Measurements from ENCODE around the gene HSD17B1. TPM values are rescaled to one million over a fixed set of nuclear protein-coding genes. Genes with fewer than 3 reads are reported as not detected.
A peak's percentile ranks its signal among the peaks of the same experiment; 100 is the strongest.

The HSD17B1 gene
- polyA plus RNA-seq, 4 donors = 2.0 to 2.7 (median 2.3) TPM

GRCh38 chr17:42520540-42520951, 32.2 kb upstream of the HSD17B1 start:
- Histone ChIP-seq H3K4me3 (ENCODE audit: low read depth in 1 of 3, low read length in 3 of 3) (no peak overlapping the region), H3K4me1 (ENCODE audit: control insufficient read depth in 3 of 3, insufficient read depth in 2 of 3, low read depth in 1 of 3, low read length in 2 of 3) (peaks cover 6 to 71% (median 28%) of the 10 kb centered on the region in 3 donors), H3K27ac (ENCODE audit: low read depth in 1 of 3, low read length in 2 of 3) (peak overlapping the region in 2 of 3 donors; percentile 90 to 97), H3K9me3 (ENCODE audit: control insufficient read depth in 2 of 2, insufficient read depth in 1 of 2, low read depth in 1 of 2, low read length in 1 of 2) (no peaks in the 10 kb centered on the region), H3K36me3 (ENCODE audit: control insufficient read depth in 3 of 3, insufficient read depth in 2 of 3, low read depth in 1 of 3, low read length in 3 of 3) (peaks cover 7 to 62% (median 8%) of the 10 kb centered on the region in 3 donors), H3K27me3 (ENCODE audit: control insufficient read depth in 3 of 3, insufficient read depth in 3 of 3, low read length in 3 of 3) (no peaks in the 10 kb centered on the region)
- WGBS, 3 donors = 53 to 73% (median 71%) methylated on average over 9 of the region's 9 CpGs
- no peak for FAIRE-seq
- DNase-seq = no peak

- no peaks in the 10 kb centered on the region for H3K27me3 ChIP-seq (ENCODE audit: control insufficient read depth in 3 of 3, insufficient read depth in 3 of 3, low read length in 3 of 3)
Observed at GRCh38 chr17:42521036-42521435, 31.7 kb upstream of the HSD17B1 start.

GRCh38 chr17:42521666-42522262, 31.0 kb upstream of the HSD17B1 start:
- Histone ChIP-seq H3K36me3 (ENCODE audit: control insufficient read depth in 3 of 3, insufficient read depth in 2 of 3, low read depth in 1 of 3, low read length in 3 of 3) (peaks cover 7 to 51% (median 8%) of the 10 kb centered on the region in 3 donors), H3K27ac (ENCODE audit: low read depth in 1 of 3, low read length in 2 of 3) (peak overlapping the region in 2 of 3 donors; percentile 90 to 97), H3K4me3 (ENCODE audit: low read depth in 1 of 3, low read length in 3 of 3) (no peak overlapping the region), H3K9me3 (ENCODE audit: control insufficient read depth in 2 of 2, insufficient read depth in 1 of 2, low read depth in 1 of 2, low read length in 1 of 2) (no peaks in the 10 kb centered on the region), H3K27me3 (ENCODE audit: control insufficient read depth in 3 of 3, insufficient read depth in 3 of 3, low read length in 3 of 3) (no peaks in the 10 kb centered on the region), H3K4me1 (ENCODE audit: control insufficient read depth in 3 of 3, insufficient read depth in 2 of 3, low read depth in 1 of 3, low read length in 2 of 3) (peaks cover 6 to 67% (median 28%) of the 10 kb centered on the region in 3 donors)
- WGBS, 3 donors = 71 to 92% (median 89%) methylated on average over 11 of the region's 11 CpGs
- DNase-seq = no peak
- FAIRE-seq = no peak

More at GRCh38 chr17:42521036-42521435, 31.7 kb upstream of the HSD17B1 start:
- H3K4me3 ChIP-seq (ENCODE audit: low read depth in 1 of 3, low read length in 3 of 3) = no peak overlapping the region
- H3K36me3 ChIP-seq (ENCODE audit: control insufficient read depth in 3 of 3, insufficient read depth in 2 of 3, low read depth in 1 of 3, low read length in 3 of 3) = peaks cover 7 to 58% (median 8%) of the 10 kb centered on the region in 3 donors
- FAIRE-seq = no peak
- peak overlapping the region; percentile 24 to 97 (median 90) for H3K27ac ChIP-seq (ENCODE audit: low read depth in 1 of 3, low read length in 2 of 3)
- WGBS, 3 donors = 66 to 84% (median 77%) methylated on average over 8 of the region's 8 CpGs
- H3K4me1 ChIP-seq (ENCODE audit: control insufficient read depth in 3 of 3, insufficient read depth in 2 of 3, low read depth in 1 of 3, low read length in 2 of 3) = peaks cover 6 to 71% (median 28%) of the 10 kb centered on the region in 3 donors
- no peak for DNase-seq
- H3K9me3 ChIP-seq (ENCODE audit: control insufficient read depth in 2 of 2, insufficient read depth in 1 of 2, low read depth in 1 of 2, low read length in 1 of 2) = no peaks in the 10 kb centered on the region

- H3K36me3 ChIP-seq (ENCODE audit: control insufficient read depth in 3 of 3, insufficient read depth in 2 of 3, low read depth in 1 of 3, low read length in 3 of 3) = peaks cover 7 to 45% (median 8%) of the 10 kb centered on the region in 3 donors
- H3K27ac ChIP-seq (ENCODE audit: low read depth in 1 of 3, low read length in 2 of 3) = peak overlapping the region in 2 of 3 donors; percentile 90 to 97
- H3K27me3 ChIP-seq (ENCODE audit: control insufficient read depth in 3 of 3, insufficient read depth in 3 of 3, low read length in 3 of 3) = no peaks in the 10 kb centered on the region
- no peaks in the 10 kb centered on the region for H3K9me3 ChIP-seq (ENCODE audit: control insufficient read depth in 2 of 2, insufficient read depth in 1 of 2, low read depth in 1 of 2, low read length in 1 of 2)
- H3K4me3 ChIP-seq (ENCODE audit: low read depth in 1 of 3, low read length in 3 of 3) = no peak overlapping the region
- WGBS, 3 donors = 73 to 87% (median 83%) methylated on average over 9 of the region's 9 CpGs
- peaks cover 6 to 68% (median 27%) of the 10 kb centered on the region in 3 donors for H3K4me1 ChIP-seq (ENCODE audit: control insufficient read depth in 3 of 3, insufficient read depth in 2 of 3, low read depth in 1 of 3, low read length in 2 of 3)
- FAIRE-seq = no peak
- no peak for DNase-seq
Observed at GRCh38 chr17:42522263-42522790, 30.4 kb upstream of the HSD17B1 start.

- H3K27me3 ChIP-seq (ENCODE audit: control insufficient read depth in 3 of 3, insufficient read depth in 3 of 3, low read length in 3 of 3) = no peaks in the 10 kb centered on the region
- H3K4me3 ChIP-seq (ENCODE audit: low read depth in 1 of 3, low read length in 3 of 3) = no peak overlapping the region
- DNase-seq (peak in 1 of 2 donors; percentile 42), FAIRE-seq (no peak)
- H3K27ac ChIP-seq (ENCODE audit: low read depth in 1 of 3, low read length in 2 of 3) = peak overlapping the region in 2 of 3 donors; percentile 90 to 97
- H3K4me1 ChIP-seq (ENCODE audit: control insufficient read depth in 3 of 3, insufficient read depth in 2 of 3, low read depth in 1 of 3, low read length in 2 of 3) = peaks cover 6 to 63% (median 25%) of the 10 kb centered on the region in 3 donors
- 94 to 98% (median 95%) methylated on average over 7 to 8 of the region's 8 CpGs for WGBS, 3 donors
- H3K36me3 ChIP-seq (ENCODE audit: control insufficient read depth in 3 of 3, insufficient read depth in 2 of 3, low read depth in 1 of 3, low read length in 3 of 3) = peaks cover 7 to 42% (median 8%) of the 10 kb centered on the region in 3 donors
- H3K9me3 ChIP-seq (ENCODE audit: control insufficient read depth in 2 of 2, insufficient read depth in 1 of 2, low read depth in 1 of 2, low read length in 1 of 2) = no peaks in the 10 kb centered on the region
Observed at GRCh38 chr17:42522798-42523278, 29.9 kb upstream of the HSD17B1 start.

GRCh38 chr17:42525221-42525620, 27.5 kb upstream of the HSD17B1 start:
- peaks cover 3 to 45% (median 9%) of the 10 kb centered on the region in 3 donors for H3K4me1 ChIP-seq (ENCODE audit: control insufficient read depth in 3 of 3, insufficient read depth in 2 of 3, low read depth in 1 of 3, low read length in 2 of 3)
- peaks cover 7 to 32% (median 8%) of the 10 kb centered on the region in 3 donors for H3K36me3 ChIP-seq (ENCODE audit: control insufficient read depth in 3 of 3, insufficient read depth in 2 of 3, low read depth in 1 of 3, low read length in 3 of 3)
- no peaks in the 10 kb centered on the region for H3K27me3 ChIP-seq (ENCODE audit: control insufficient read depth in 3 of 3, insufficient read depth in 3 of 3, low read length in 3 of 3)
- no peak overlapping the region for H3K27ac ChIP-seq (ENCODE audit: low read depth in 1 of 3, low read length in 2 of 3)
- DNase-seq (no peak), FAIRE-seq (no peak)
- H3K4me3 ChIP-seq (ENCODE audit: low read depth in 1 of 3, low read length in 3 of 3) = no peak overlapping the region
- peaks cover 0 to 4% of the 10 kb centered on the region in 2 donors for H3K9me3 ChIP-seq (ENCODE audit: control insufficient read depth in 2 of 2, insufficient read depth in 1 of 2, low read depth in 1 of 2, low read length in 1 of 2)
- WGBS, 3 donors = 76 to 90% (median 81%) methylated on average over 2 of the region's 2 CpGs

- H3K27ac ChIP-seq (ENCODE audit: low read depth in 1 of 3, low read length in 2 of 3) = peak overlapping the region in 2 of 3 donors; percentile 14 to 66
- H3K9me3 ChIP-seq (ENCODE audit: control insufficient read depth in 2 of 2, insufficient read depth in 1 of 2, low read depth in 1 of 2, low read length in 1 of 2) = peaks cover 0 to 4% of the 10 kb centered on the region in 2 donors
- H3K4me3 ChIP-seq (ENCODE audit: low read depth in 1 of 3, low read length in 3 of 3) = no peak overlapping the region
- FAIRE-seq (no peak), DNase-seq (peak in 1 of 2 donors; percentile 80)
- no peaks in the 10 kb centered on the region for H3K27me3 ChIP-seq (ENCODE audit: control insufficient read depth in 3 of 3, insufficient read depth in 3 of 3, low read length in 3 of 3)
- WGBS, 3 donors = 15 to 54% (median 38%) methylated on average over 6 of the region's 6 CpGs
- H3K36me3 ChIP-seq (ENCODE audit: control insufficient read depth in 3 of 3, insufficient read depth in 2 of 3, low read depth in 1 of 3, low read length in 3 of 3) = peaks cover 6 to 25% (median 8%) of the 10 kb centered on the region in 3 donors
- peaks cover 3 to 44% (median 5%) of the 10 kb centered on the region in 3 donors for H3K4me1 ChIP-seq (ENCODE audit: control insufficient read depth in 3 of 3, insufficient read depth in 2 of 3, low read depth in 1 of 3, low read length in 2 of 3)
Observed at GRCh38 chr17:42526031-42526444, 26.7 kb upstream of the HSD17B1 start.

- no peak overlapping the region for H3K4me3 ChIP-seq (ENCODE audit: low read depth in 1 of 3, low read length in 3 of 3)
- H3K9me3 ChIP-seq (ENCODE audit: control insufficient read depth in 2 of 2, insufficient read depth in 1 of 2, low read depth in 1 of 2, low read length in 1 of 2) = peaks cover 0 to 4% of the 10 kb centered on the region in 2 donors
- FAIRE-seq (no peak), DNase-seq (no peak)
- H3K27ac ChIP-seq (ENCODE audit: low read depth in 1 of 3, low read length in 2 of 3) = no peak overlapping the region
- WGBS, 3 donors = 74 to 87% (median 83%) methylated on average over 6 of the region's 6 CpGs
- peaks cover 0 to 6% (median 3%) of the 10 kb centered on the region in 3 donors for H3K36me3 ChIP-seq (ENCODE audit: control insufficient read depth in 3 of 3, insufficient read depth in 2 of 3, low read depth in 1 of 3, low read length in 3 of 3)
- no peaks in the 10 kb centered on the region for H3K27me3 ChIP-seq (ENCODE audit: control insufficient read depth in 3 of 3, insufficient read depth in 3 of 3, low read length in 3 of 3)
- H3K4me1 ChIP-seq (ENCODE audit: control insufficient read depth in 3 of 3, insufficient read depth in 2 of 3, low read depth in 1 of 3, low read length in 2 of 3) = peaks cover 3 to 33% (median 6%) of the 10 kb centered on the region in 3 donors
Observed at GRCh38 chr17:42527932-42528331, 24.8 kb upstream of the HSD17B1 start.

Data from small intestine (tissue), 7 donors.